GM12878 (cell line): ENCODE results near the gene HOXD3. TPM values are rescaled to one million over a fixed set of nuclear protein-coding genes. Genes with fewer than 3 reads are reported as not detected.

Experiments used
- ATAC-seq: fragments of 200-7000 bp; cut with Tn5 transposase; 3 replicates; pipeline ENCODE4 v1.9.1; 2020; ENCODE audit warnings: mild to moderate bottlenecking, moderate library complexity
- BruUV-seq: library from RNA; stranded (reverse); fragments of 400-500 nt; replicated peaks from 2 replicates; lab custom pipeline; 2021; lab: Mats Ljungman, UMichigan
- CTCF ChIA-PET: fragments of 300-600 bp; sonication (Branson Sonifier 250); formaldehyde crosslinking; extraction: SDS; loops from one replicate; lab custom pipeline; 2021; ENCODE audit warnings: inconsistent platforms; lab: Yijun Ruan, JAX
- POLR2A ChIA-PET: fragments of 350-600 bp; formaldehyde crosslinking; extraction: SDS; loops from one replicate; lab custom pipeline; 2021; ENCODE audit warnings: inconsistent platforms; lab: Charles Lee
- RAD21 ChIA-PET: fragments of 300-600 bp; sonication (Branson Sonifier 250); formaldehyde crosslinking; loops from one replicate; lab custom pipeline; 2023; ENCODE audit warnings: antibody characterized with exemption; ENCODE audit not compliant: unreplicated experiment; lab: Charles Lee
- SMC1A ChIA-PET: fragments of 300-600 bp; sonication (Branson Sonifier 250); formaldehyde crosslinking; loops from one replicate; lab custom pipeline; 2023; ENCODE audit not compliant: unreplicated experiment, uncharacterized antibody; lab: Charles Lee
- DNase-seq: peaks from one replicate; pipeline ENCODE4 v3.0.0-alpha.2; 2011; ENCODE audit warnings: low read depth, low spot score
- FAIRE-seq: peaks from 3 replicates; lab custom pipeline; 2011; peaks lifted over from hg19 to GRCh38; lab: Jason Lieb, UNC
- H2AFZ ChIP-seq: 2 replicates; pipeline ENCODE4 v1.6.0; 2011; ENCODE audit warnings: low read depth, low read length, control low read depth; ENCODE audit not compliant: control insufficient read depth
- H3K27ac ChIP-seq: 2 replicates; pipeline ENCODE4 v1.5.1; 2011; ENCODE audit warnings: control low read depth; ENCODE audit not compliant: control insufficient read depth, insufficient read depth
- H3K27me3 ChIP-seq, 2 experiments: replicated peaks in 1 of 2; 2 replicates each; pipeline versions ENCODE4 v1.6.0 to v1.6.1; 2011; ENCODE audit warnings: low read length in 1 of 2; ENCODE audit not compliant: control insufficient read depth in 2 of 2, insufficient read depth in 2 of 2
- H3K36me3 ChIP-seq, 2 experiments: 2 replicates each; pipeline ENCODE4 v1.5.1; 2011; ENCODE audit warnings: low read length in 1 of 2; ENCODE audit not compliant: control insufficient read depth in 2 of 2, insufficient read depth in 2 of 2
- H3K4me1 ChIP-seq: 2 replicates; pipeline ENCODE4 v1.6.1; 2011; ENCODE audit warnings: mild to moderate bottlenecking, low read length, moderate library complexity, mixed read lengths; ENCODE audit not compliant: control insufficient read depth, insufficient read depth
- H3K4me2 ChIP-seq: 2 replicates; pipeline ENCODE4 v1.6.0; 2011; ENCODE audit warnings: control low read depth; ENCODE audit not compliant: control insufficient read depth, insufficient read depth
- H3K4me3 ChIP-seq: fragments of 200-600 bp; sonication (generic); 2 replicates; pipeline ENCODE4 v1.5.1; 2016
- H3K79me2 ChIP-seq: 2 replicates; pipeline ENCODE4 v1.6.0; 2011; ENCODE audit warnings: low read length; ENCODE audit not compliant: control insufficient read depth, insufficient read depth
- H3K9ac ChIP-seq: 2 replicates; pipeline ENCODE4 v1.8.0; 2011; ENCODE audit warnings: low read length, control low read depth, mixed read lengths; ENCODE audit not compliant: control insufficient read depth, insufficient read depth
- H3K9me3 ChIP-seq: replicated peaks from 3 replicates; pipeline ENCODE4 v1.5.1; 2011; ENCODE audit warnings: mild to moderate bottlenecking, low read length; ENCODE audit not compliant: control insufficient read depth, insufficient read depth
- H4K20me1 ChIP-seq: 2 replicates; pipeline ENCODE4 v1.6.0; 2011; ENCODE audit not compliant: control insufficient read depth, insufficient read depth
- CBX3 ChIP-seq: fragments of 200-600 bp; sonication (generic); IDR thresholded peaks from 2 replicates; pipeline ENCODE4 v1.6.1; 2016; ENCODE audit warnings: low read depth, borderline replicate concordance
- CREB1 ChIP-seq: IDR thresholded peaks from 2 replicates; pipeline ENCODE4 v1.6.1; 2012; ENCODE audit warnings: low read depth, mild to moderate bottlenecking, inconsistent platforms
- CREM ChIP-seq: IDR thresholded peaks from 2 replicates; pipeline ENCODE4 v1.6.1; 2014; ENCODE audit warnings: antibody characterized with exemption, low read depth
- EZH2 ChIP-seq: IDR thresholded peaks from 2 replicates; pipeline ENCODE4 v1.6.1; 2012; ENCODE audit warnings: low read depth, mild to moderate bottlenecking, control low read depth, inconsistent platforms, low read length, borderline replicate concordance; ENCODE audit not compliant: control insufficient read depth
- FOXK2 ChIP-seq: fragments of 450-650 bp; IDR thresholded peaks from 2 replicates; pipeline ENCODE4 v1.6.1; 2017; ENCODE audit warnings: mild to moderate bottlenecking, moderate library complexity
- IKZF2 ChIP-seq, 2 experiments: fragments of 450-650 bp; IDR thresholded peaks; 2 replicates each; pipeline ENCODE4 v1.6.1; 2017; ENCODE audit warnings: mild to moderate bottlenecking in 2 of 2, moderate library complexity in 2 of 2
- LARP7 ChIP-seq: fragments of 450-650 bp; IDR thresholded peaks from 2 replicates; pipeline ENCODE4 v1.6.1; 2017; ENCODE audit warnings: mild to moderate bottlenecking
- MEF2B ChIP-seq: fragments of 450-650 bp; IDR thresholded peaks from 2 replicates; pipeline ENCODE4 v1.6.1; 2018; ENCODE audit warnings: mild to moderate bottlenecking, moderate library complexity; ENCODE audit not compliant: partially characterized antibody, poor library complexity, severe bottlenecking
- PAX5 ChIP-seq: IDR thresholded peaks from 2 replicates; pipeline ENCODE4 v1.6.1; 2011; ENCODE audit warnings: low read depth, low read length, borderline replicate concordance
- PAX8 ChIP-seq: fragments of 450-650 bp; IDR thresholded peaks from 2 replicates; pipeline ENCODE4 v1.6.1; 2017; ENCODE audit warnings: mild to moderate bottlenecking, moderate library complexity
- SUPT20H ChIP-seq: IDR thresholded peaks from 2 replicates; pipeline ENCODE4 v1.6.1; 2011; ENCODE audit warnings: low read depth, mild to moderate bottlenecking, low read length, moderate library complexity, borderline replicate concordance; ENCODE audit not compliant: control insufficient read depth
- WGBS: methylation state at CpG from one replicate; pipeline ENCODE4 v1.1.6; 2016; ENCODE audit warnings: low lambda C conversion rate; ENCODE audit not compliant: insufficient replicate concordance, insufficient coverage; ENCODE audit errors: missing lambda C conversion rate; 5-methylcytosine and 5-hydroxymethylcytosine counted together
- in situ Hi-C: fragments of 300-500 bp; cut with MboI; formaldehyde crosslinking; loops from 9 replicates; pipeline ENCODE4 v1.14.3; 2018; ENCODE audit warnings: mixed read lengths
- intact Hi-C: fragments of 100-400 bp; cut with micrococcal nuclease; formaldehyde crosslinking; loops from one replicate; pipeline ENCODE4 v1.14.2; 2022; ENCODE audit not compliant: unreplicated experiment
- polyA plus RNA-seq, 11 experiments: library from polyadenylated mRNA; depleted of rRNA in 4 of 11; unstranded in 6 of 11; stranded (reverse) in 5 of 11; fragments of >200 nt; fragmentation: Nextera tagmentation in 4 of 11; fragmentation: Illumina TruSeq in 1 of 11; extraction: Ambion mirVana in 4 of 11; extraction: Trizol in 1 of 11; gene quantifications; 1 replicate in 1 of 11; 2 replicates in 10 of 11; pipeline versions ENCODE4 v1.2.1 to v1.2.3, GENCODE V29; 2011 to 2016; ENCODE audit warnings: inconsistent platforms in 2 of 11, missing spikeins in 2 of 11, low read depth in 1 of 11
- total RNA-seq, 4 experiments: library from RNA; depleted of rRNA in 3 of 4; stranded (reverse); fragments of >200 nt in 3 of 4; fragmentation: Illumina TruSeq in 1 of 4; extraction: Trizol in 1 of 4; gene quantifications; 2 replicates each; pipeline versions ENCODE4 v1.2.1 to v1.2.3, GENCODE V29; 2013 to 2021
- TF ChIP-seq, protein P1 (sequence below): IDR thresholded peaks from 2 replicates; pipeline ENCODE4 v1.6.1; 2011; ENCODE audit warnings: mild to moderate bottlenecking, low read depth, low read length, moderate library complexity; ENCODE audit not compliant: insufficient replicate concordance

HOXD3 gene
- total and polyA plus RNA-seq, 10 of the 15 experiments (the other 5 are each of a cell fraction or from before 2014, with no cell fraction given) = not detected

DNA sequence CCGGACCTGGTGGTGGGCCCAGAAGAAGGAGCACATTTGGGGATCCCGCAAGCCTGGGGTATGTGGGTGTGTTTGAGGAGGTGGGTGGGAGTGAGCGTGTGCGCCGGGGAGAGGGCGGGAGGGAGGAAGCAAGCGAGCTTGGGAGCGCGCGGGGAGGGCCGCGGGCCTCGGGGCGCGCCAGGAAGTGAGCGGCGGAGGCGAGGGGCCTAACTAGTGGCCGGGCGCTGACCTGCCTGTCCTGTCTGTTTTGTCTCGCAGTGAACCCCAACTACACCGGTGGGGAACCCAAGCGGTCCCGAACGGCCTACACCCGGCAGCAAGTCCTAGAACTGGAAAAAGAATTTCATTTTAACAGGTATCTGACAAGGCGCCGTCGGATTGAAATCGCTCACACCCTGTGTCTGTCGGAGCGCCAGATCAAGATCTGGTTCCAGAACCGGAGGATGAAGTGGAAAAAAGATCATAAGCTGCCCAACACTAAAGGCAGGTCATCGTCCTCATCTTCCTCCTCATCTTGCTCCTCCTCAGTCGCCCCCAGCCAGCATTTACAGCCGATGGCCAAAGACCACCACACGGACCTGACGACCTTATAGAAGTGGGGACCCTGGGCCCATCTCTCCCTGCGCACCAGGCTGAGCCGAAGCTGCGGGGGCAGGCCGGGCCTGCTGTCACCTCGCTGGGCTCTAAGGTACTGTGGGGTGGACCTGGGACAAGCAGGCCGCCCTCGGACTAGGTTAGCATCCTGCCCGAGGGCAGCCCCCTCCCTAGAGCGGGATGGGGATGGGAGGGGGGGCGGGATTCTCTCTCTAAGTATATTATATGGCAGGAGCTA, 4.5 kb upstream of the HOXD3 start (continued):
- TF ChIP-seq, protein P1, sequence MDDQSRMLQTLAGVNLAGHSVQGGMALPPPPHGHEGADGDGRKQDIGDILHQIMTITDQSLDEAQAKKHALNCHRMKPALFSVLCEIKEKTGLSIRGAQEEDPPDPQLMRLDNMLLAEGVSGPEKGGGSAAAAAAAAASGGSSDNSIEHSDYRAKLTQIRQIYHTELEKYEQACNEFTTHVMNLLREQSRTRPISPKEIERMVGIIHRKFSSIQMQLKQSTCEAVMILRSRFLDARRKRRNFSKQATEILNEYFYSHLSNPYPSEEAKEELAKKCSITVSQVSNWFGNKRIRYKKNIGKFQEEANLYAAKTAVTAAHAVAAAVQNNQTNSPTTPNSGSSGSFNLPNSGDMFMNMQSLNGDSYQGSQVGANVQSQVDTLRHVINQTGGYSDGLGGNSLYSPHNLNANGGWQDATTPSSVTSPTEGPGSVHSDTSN = no peak

DNA sequence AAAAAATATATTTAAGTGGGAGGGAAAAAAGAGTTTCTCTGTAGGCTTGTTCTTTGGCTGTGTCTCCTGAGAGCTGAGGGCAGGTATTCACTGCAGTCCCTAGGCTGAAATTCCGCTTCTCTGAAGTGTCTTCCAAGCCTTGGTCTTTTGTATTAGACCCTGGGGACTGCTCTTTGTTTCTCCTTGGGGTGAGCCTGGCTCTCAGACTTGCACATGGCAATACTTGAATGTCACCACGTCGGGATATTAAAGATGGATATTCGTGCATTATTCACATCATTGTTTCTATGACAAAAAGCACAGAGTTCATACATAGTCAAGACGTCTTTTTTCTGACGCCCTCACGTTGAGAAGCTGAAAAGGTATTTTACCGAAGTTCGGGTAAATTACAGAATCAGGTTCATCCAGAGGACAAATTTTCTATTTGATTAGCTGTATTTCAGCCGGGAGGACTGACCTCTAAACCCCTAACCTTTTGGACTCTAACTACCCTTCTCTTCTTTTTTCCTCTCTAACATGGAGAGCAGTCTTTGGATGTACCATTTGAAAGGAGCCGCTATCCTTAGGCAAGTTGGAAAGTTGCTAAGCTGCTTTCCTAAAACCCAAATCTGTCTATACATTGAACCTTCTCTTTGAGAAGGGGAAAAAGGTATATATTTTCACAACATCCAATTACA, 2.4 kb upstream of the HOXD3 start:
- SMC1A ChIA-PET = interaction anchor here (1.3 kb wide), 1 partner anchor 497 kb away, joined by 3 read pairs; no protein-coding TSS in a partner anchor
- CTCF ChIA-PET = interaction anchor here (0.6 to 2.7 kb wide), 3 partner anchors 300 to 400 kb away, joined by 3 to 7 read pairs (median 3); no protein-coding TSS in a partner anchor
- H3K4me3 ChIP-seq = no peak overlapping the region
- no peak overlapping the region for H2AFZ ChIP-seq
- H3K4me1 ChIP-seq = no peaks in the 10 kb centered on the region
- intact Hi-C loops = no loop called here
- no peak for DNase-seq
- ATAC-seq = no peak
- peaks cover 5 to 36% of the 10 kb centered on the region in 2 experiments for H3K27me3 ChIP-seq
- POLR2A ChIA-PET = interaction anchor here (0.7 kb wide), 1 partner anchor 19 kb away, joined by 3 read pairs; no protein-coding TSS in a partner anchor
- H3K27ac ChIP-seq = no peak overlapping the region
- no peaks in the 10 kb centered on the region for H3K9me3 ChIP-seq
- no peak for FAIRE-seq
- no peaks in the 10 kb centered on the region for H4K20me1 ChIP-seq
- RAD21 ChIA-PET = interaction anchor here (1.5 kb wide), 1 partner anchor 399 kb away, joined by 3 read pairs; no protein-coding TSS in a partner anchor
- in situ Hi-C loops = no loop called here
- no peaks in the 10 kb centered on the region for H3K36me3 ChIP-seq
- WGBS = 6% methylated on average over 11 of the region's 11 CpGs
- no peak overlapping the region for H3K9ac ChIP-seq
- no peaks in the 10 kb centered on the region for H3K79me2 ChIP-seq
- no peak overlapping the region for H3K4me2 ChIP-seq
- BruUV-seq = no TSS peak
- TF ChIP-seq CREM = no peak
- TF ChIP-seq EZH2 = no peak
- no peak for TF ChIP-seq PAX8
- TF ChIP-seq FOXK2 = no peak
- no peak for TF ChIP-seq CREB1
- no peak for TF ChIP-seq LARP7
- no peak for TF ChIP-seq SUPT20H
- TF ChIP-seq IKZF2 (IDR thresholded peaks at IDR 0.05) = no peak
- no peak for TF ChIP-seq MEF2B
- TF ChIP-seq CBX3 = no peak
- no peak for TF ChIP-seq PAX5
- TF ChIP-seq, all 136 proteins: peak for 0
